Measurements from ENCODE around the gene CADM4. TPM values are rescaled to one million over a fixed set of nuclear protein-coding genes. Genes with fewer than 3 reads are reported as not detected.

CADM4 gene
- total and polyA plus RNA-seq, 9 of the 15 experiments (the other 6 are each of a cell fraction or from before 2014, with no cell fraction given), result 0.03 to 4.6 (median 1.3) TPM

GRCh38 chr19:43667876-43668405, 28.3 kb upstream of the CADM4 start (continued):
- TF ChIP-seq E2F8 (IDR thresholded peaks at IDR 0.05; ENCODE audit: low read depth, partially characterized antibody) (peak; percentile 97), BRCA1 (IDR thresholded peaks at IDR 0.05) (no peak), BRCA1 (CRISPR knock-in tag; IDR thresholded peaks at IDR 0.05) (no peak), KDM5B (IDR thresholded peaks at IDR 0.05; ENCODE audit: insufficient replicate concordance, low read depth, low read length) (peak; percentile 28), ZNF395 (CRISPR knock-in tag; IDR thresholded peaks at IDR 0.05) (no peak), SMARCA4 (IDR thresholded peaks at IDR 0.05) (peak; percentile 48), POLR2A (conservative IDR thresholded peaks at IDR 0.05) (peak; percentile 73), PHF20 (IDR thresholded peaks at IDR 0.05; ENCODE audit: partially characterized antibody) (peak; percentile 51), ZNF740 (CRISPR knock-in tag; IDR thresholded peaks at IDR 0.05) (0 out of 2 replicates have a peak, but pooled peaks have one; percentile 28), ZNF740 (tag; IDR thresholded peaks at IDR 0.05) (no peak)
